HG02571 (cell line): Measurements from ENCODE around the gene OGT.
"Not testable (repeated sequence)": the region's sequence is repeated elsewhere in the genome, so short reads cannot be mapped to it uniquely, and the experiment has no call there.

Source experiments
- ATAC-seq: cut with Tn5 transposase; IDR thresholded peaks from one replicate; pipeline ENCODE4 v1.9.1; 2021; ENCODE audit warnings: mild to moderate bottlenecking, moderate library complexity; ENCODE audit not compliant: unreplicated experiment

The OGT gene

DNA sequence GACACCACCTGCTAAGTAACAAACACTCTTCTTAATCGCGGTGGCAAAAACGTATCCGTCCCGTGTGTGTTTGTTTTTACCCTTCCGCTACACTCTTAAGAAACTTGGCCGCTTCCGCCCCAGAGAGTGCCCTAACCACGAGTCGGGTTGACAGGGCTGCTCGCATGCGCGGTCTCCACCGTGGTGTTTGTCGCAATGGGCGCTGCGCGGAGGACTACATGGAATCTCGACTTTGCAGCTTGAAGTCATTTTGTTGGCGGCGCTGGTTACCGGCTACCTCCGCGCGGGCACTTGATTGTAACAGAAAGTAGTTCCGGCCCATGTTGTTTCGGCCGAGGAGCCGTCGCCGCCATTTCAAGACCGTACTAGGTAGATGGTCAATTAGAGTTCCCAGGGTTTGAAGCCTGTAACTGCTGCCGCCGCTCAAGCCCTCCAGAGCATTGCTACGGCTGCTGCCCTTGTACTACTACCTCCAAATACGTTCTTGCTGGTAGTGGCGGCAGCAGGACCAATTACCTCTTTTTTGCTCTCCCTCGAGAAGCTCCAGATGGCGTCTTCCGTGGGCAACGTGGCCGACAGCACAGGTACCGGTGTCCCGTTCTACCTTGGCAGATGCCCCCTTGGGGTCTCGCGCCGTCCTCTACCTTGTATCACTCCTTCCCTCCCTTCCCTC, at the start of gene OGT:
TSS of gene OGT (plus strand) at position 352 of the 673 bp plus-strand sequence. CDS start at position 548, 196 bp downstream.
- ATAC-seq: peak; percentile 69

DNA sequence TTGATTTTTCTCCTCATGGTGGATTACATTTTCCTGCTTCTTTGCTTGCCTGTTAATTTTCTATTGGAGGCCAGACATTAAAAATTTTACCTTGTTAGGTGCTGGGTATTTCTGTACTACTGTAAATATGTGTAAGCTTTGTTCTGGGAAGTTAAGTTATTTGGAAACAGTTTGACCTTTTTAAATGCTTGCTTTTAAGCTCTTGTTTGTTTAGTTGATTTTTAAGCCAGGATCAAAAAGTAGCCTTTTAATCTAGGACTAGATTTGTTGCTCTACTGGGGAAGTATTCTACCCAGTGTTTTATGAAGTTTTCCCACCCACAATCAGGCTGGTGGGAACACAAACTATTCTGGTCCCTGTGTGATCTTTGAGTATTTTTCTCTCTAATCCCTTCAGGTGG, 45.1 kb upstream of the OGT start:
- no peak for ATAC-seq

DNA sequence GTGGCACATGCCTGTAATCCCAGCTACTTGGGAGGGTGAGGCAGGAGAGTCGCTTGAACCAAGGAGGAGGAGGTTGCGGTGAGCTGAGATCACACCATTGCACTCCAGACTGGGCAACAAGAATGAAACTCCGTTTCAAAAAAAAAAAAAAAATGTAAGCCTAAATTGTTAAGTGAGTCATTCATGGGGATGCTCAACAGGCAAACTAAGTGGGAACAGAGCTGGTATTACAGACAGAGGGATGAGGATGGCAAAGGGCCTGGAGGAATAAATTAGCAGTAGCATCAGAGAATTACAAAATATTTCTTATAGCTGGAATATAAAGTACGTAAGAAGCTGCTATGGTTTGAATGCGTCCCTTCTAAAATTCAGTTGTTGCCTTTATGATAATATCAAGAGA, 43.4 kb upstream of the OGT start:
- no peak for ATAC-seq

DNA sequence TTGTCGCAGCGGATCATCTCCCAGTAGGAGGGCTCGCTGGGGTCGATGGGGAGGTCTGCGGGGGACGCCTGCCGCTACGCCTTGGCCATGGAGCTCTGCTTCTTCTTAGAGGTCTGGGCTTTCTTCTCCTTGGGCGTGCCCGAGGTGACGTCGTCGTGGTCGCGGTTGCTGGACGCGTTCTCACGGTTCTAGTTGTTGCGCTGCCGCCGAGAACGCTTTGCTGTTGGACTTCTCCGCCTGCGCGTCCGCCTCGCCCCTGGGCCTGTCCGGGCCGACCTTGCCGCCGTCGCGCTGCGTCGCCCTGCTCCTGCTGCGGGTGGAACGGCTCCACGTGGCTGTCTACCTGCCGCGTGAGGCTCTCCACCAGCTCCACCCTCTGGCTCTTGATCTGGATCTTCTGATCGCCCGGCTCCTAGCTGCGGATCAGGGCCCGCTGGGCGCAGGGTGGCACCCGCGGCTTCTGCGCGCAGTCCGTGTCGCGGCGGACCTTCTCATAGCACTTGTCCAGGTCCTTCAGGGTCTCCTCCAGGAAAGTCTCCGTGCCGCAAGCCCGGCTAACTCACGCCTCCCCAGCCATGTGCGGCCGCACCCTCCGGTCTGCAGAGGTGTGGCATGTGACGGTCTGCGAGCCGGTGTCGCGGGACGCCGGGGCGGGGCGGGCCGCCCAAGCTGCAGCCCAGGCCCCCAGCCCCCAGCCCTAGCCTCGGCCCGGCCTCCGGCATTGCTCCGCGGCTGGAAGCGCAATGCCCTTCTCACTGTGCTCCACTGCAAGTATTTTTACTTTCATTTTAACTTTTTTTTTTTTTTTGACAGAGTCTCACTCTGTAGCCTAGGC, 40.5 kb upstream of the OGT start:
- ATAC-seq: no peak

DNA sequence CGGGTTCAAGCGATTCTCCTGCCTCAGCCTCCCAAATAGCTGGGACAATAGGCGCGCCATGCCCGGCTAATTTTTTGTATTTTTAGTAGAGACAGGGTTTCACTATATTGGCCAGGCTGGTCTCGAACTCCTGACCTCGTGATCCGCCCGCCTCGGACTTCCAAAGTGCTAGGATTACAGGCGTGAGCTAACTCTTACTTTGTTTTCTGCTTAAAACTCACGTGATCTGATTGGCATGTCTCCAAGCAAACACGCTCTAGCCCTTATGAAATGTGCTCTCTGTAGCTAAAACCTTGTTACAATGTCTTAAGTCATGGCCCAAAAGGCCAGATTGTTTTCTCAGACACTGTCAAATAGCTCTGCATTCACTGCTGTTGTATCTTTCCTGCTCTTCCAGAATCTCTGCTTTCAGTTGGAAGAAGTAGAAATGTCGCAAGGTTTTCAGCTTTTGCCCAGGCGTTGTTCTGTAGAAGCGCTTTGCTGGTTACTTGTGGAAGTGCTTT, 39.7 kb upstream of the OGT start:
- ATAC-seq: no peak

DNA sequence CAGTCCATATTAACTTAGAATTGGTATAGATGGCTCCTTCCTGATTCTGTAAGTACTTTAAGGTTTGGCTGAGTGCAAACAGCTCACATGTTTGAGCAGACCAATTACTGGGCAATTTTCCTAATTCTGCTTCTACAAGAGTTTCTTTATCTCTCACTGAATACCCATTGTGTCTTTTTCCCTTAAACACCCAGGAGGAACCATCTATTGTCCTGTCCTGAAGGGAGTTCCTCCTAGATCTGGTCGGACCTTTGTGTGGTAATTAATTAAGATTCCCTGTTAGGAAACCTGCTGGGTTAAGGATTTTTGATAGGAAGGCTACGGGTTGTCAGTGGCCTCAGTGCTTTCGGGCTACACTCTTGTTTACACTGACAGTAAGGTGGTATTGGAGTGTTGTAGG, 36.9 kb upstream of the OGT start:
- not testable (repeated sequence) for ATAC-seq

DNA sequence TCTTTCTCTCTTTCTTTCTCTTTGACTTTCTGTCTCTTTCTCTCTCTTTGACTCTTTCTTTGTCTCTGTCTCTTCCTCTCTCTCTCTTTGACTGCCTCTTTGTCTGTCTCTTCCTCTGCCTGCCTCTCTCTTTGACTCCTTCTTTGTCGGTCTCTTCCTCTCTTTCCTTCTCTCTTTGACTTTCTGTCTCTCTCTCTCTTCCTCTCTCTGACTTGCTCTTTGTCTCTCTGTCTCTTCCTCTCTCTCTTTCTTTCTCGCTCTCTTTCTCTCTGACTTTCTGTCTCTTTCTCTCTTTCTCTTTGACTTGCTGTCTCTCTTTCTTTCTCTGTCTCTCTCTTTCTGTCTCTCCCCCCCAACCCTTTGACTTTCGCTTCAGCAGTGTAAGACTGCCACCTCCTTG, 36.4 kb upstream of the OGT start:
- no peak for ATAC-seq

DNA sequence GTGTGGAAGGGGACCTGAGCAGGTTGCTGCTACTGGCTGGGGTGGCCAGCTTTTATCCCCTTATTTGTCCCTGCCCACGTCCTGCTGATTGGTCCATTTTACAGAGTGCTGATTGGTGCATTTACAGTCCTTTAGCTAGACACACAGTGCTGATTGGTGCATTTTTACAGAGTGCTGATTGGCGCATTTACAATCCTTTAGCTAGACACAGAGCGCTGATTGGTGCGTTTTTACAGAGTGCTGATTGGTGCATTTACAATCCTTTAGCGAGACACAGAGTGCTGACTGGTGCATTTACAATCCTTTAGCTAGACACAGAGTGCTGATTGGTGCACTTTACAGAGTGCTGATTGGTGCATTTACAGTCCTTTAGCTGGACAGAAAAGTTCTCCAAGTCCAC, 30.8 kb upstream of the OGT start:
- ATAC-seq: not testable (repeated sequence)

DNA sequence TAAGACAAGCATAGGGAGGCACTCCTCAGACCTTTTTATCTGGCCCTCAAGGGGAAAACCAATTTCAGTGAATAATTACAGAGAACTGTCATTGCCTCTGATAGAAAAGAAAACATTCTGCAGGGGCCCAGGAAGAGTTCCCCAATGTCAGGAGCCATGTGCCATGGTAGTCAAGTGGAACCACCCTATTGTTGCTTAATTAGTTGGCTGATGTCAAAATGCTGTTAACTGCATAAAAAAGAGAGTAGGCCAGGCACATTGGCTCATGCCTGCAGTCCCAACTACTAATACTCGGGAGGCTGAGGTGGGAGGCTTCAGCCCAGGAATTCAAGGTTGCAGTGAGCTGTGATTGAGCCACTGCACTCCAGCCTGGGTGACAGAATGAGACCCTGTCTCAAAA, 28.6 kb upstream of the OGT start:
- no peak for ATAC-seq

DNA sequence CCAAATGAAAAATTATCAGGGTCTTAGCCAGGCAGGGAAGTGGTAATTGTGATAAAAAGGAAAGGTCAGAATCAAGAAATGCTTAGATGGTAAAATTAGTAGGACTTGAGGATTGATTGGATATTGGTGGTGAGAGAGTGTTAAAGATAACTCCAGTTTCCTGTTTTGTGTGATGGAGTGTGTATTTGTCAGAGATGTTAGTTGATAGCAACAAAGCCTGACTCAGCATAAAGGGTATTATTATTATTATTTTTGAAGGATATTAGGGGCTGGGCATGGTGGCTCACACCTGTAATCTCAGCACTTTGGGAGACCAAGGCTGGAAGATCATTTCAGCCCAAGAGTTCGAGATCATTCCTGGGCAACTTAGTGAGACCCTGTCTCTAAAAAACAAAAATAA, 23.6 kb upstream of the OGT start:
- no peak for ATAC-seq

DNA sequence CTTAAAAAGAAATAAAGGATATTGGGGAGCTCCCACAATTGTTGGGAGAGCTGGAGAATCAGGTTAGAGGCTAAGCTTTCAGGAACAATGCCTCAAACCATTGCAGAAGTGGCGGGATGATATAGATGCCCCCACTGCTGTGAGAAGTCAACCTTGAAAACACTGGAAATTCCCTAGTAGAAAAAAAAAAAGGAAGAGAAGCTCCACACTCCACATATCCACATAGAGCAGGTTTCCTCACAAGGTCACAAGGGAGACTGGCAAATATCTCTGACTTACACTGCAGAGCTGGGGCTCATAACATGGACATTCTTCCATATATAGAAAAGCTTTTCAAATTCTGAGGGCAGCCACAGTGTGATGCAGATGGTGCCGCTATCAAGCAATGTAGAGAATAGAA, 22.7 kb upstream of the OGT start:
- no peak for ATAC-seq

DNA sequence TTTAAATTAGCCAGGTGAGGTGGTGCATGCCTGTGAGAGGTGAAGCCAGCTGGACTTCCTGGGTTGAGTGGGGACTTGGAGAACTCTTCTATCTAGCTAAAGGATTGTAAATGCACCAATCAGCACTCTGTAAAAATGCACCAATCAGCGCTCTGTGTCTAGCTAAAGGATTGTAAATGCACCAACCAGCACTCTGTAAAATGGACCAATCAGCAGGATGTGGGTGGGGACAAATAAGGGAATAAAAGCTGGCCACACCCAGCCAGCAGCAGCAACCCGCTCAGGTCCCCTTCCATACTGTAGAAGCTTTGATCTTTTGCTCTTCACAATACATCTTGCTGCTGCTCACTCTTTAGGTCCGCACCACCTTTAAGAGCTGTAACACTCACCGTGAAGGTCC, 19.2 kb upstream of the OGT start:
- not testable (repeated sequence) for ATAC-seq

DNA sequence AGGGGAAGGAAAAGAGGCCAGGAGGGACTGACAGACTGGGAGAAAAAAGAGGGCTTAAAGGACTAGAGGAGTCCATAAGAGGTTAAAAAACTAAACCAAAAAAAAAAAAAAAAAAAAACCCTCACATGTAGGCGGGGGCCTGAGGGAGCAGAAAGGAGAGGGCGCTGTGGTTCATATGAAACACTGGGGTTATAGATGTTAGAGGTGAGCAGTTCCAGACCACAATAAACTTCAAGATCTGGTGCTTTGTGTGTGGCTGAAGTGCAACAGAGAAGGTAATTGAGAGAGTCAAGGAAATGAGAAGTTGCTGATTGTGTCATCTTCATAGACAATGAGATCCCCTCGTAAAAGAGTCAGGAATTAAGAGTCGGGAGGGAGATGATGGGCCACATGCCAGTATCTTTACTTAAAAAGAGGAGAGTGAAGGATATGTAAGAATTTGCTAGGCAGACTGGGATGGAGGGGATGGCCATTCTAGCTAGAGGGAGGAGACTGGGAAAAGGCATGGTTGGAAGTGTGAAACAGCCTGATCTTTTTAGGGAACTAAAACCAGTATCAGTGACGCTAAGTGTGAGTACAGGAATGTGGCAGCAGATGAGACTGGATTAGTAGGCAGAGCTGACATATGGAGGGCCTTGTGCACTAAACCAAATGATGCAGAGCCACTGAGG, 18.4 kb upstream of the OGT start:
- ATAC-seq: peak; percentile 71

DNA sequence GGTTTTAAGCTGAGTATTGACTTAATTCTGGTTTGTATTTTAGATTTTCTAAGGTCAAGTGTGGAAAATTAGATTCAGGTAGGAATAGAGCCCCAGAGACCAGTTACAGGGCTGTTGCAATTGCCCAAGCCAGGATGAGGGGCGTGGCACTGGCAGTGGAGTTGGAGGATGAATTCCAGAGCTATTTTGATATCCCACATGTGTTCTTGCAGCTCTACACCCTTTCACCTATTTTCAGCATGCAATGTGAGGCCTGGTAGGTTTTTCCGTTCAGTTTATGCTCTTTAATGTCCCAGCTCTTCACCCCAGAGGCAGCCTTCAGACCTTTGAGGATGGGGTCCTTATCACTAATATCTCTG, 17.9 kb upstream of the OGT start:
- ATAC-seq: no peak

DNA sequence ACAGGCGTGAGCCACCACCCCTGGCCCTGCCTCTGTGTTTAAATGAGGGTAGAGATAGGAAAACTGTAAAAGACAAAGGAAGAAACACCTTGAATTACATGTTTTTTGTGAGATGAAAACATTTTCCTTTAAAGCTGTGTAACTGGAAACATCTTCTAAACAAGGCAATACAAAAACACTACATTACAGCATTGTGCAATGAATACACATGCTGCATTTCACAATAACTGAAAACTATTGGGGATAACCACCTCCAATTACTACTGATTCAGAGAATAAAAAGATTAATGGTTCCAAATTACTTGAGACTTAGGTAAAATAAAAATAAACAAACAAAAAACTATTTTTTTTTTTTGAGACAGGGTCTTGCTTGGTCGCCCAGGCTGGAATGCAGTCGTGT, 7.6 kb upstream of the OGT start:
- no peak for ATAC-seq

DNA sequence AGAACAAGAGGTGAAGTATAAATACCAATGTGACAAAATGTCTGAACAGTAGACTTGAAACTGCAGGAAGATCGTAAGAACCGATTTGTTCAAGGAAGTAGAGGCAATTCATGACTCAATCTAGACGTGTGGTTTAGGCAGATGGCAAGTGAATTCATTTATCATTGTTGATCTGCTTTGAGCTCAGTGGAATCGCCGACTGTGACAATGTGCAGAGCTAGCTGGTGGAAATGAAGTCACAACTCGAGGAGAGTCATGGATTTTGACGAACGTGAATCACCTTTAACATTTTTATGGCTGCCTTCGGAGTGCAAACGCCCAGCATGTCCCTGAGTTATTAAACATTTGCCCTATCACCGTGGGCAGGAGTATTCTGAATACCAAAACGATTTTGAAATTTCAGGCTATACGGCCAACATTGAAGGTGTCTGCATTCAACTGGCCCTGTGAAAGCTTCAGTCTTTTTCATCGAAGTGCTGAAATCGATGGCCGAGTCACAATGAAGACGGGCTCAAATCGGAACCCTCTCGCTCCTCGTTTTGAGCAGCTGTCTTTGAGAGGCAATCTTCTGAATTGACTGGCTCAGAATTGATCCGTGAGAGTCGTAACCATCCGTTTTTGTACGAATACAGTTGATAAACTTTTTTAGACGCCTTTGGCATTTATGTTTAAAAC, 689 bp upstream of the OGT start:
- ATAC-seq: no peak

DNA sequence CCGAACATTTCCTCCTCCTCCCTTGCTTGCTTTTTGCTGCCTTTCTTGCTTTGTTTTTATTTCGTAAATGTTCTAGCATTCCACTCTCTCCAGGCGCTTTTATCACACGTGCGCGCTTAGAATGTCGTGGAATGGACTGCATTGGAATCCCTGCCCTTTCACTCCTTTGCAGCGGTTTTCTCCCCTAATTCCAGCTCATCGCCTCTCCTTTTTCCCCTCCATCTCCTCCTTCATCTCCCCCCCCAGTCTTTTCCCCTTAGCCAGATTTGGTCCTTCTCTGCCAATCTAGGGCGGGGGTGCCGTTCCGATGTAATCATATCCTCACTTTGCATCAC, 579 bp downstream of the OGT start:
- no peak for ATAC-seq

DNA sequence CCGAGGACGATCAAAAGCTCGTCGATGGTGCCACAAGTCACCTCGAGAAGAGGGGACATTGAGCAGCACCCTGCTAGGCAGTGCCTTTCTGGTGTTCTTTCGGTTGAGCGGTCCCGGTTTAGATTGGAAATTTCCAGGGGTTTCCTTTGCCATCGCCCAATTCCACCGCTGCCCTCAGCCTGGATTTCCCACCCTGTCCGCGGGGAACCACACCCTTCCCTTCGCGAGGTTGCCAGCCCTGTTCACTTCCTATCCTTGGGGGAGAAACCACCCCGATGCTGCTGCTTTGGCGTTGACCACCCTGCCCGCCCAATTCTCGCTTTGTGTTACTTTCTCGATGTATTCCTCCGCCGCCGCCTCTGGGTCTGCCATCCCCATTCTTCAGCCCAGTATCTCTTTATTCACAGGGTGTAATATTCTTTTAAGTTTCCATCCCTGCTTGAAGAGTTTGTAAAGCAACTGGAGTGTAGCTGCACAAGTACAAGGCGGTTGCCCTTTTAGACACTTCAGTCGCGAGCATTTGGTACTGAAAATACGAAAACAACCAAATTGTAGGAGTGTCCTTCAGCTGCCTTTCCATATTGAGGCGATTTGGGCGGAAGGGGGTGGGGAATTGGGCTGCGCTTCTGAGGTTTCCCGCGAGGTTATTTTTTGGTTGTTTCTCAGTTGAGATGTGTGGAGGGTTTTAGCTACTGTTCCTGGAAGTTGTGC, 1.1 kb downstream of the OGT start:
- no peak for ATAC-seq

DNA sequence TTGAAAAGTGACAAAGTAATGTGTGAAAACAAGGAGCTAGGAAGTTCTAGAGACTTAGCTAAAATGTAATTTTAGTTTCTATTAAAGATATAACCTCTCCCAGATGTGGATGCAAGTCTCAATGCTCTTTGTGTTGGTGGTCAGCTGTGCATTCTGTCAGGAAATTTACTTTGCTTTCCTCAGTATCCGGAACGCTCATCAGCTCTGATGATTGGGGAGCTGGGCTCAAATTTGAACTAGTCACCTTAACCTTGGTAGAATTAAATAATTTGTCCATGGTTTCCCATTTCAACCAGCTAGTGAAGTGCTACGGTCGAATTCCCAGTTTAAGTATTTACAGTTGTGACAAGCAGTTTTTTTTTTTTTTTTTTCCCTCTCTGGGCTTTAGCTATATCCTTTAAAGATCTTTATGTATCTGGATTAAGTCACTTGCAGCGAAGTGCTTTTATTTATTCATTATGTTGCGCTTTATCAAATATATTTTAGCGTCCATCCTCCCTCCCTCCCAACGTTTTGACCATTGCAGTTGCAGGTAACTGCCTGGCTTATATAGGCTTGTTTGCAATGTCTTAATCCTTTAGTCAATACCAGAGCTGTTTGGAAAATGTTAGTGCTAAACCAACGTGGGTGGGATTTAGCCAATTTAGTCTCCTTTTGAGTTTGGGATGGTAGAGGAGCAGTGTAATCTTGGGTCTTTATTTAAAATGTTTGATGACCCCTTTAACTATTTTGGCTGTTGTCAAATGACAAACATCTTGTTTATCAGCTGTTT, 2.1 kb downstream of the OGT start:
- ATAC-seq: no peak

DNA sequence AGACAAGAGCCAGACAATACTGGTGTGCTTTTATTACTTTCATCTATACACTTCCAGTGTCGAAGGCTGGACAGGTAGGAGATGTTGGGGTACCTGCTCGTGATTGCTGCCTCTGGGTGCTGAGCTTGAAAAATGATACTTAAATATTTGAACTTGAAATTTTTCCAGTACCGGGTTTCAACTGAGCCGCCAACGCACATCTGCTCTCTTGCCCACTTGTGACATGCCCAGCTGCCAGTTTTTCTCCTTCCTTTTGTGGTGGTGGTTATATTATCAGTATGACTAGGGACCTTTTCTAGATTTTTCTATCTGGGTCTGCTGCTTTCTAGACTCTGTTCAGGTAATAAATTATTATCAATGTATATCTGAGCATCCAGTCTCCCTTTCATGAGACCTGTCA, 3.4 kb downstream of the OGT start:
- ATAC-seq: no peak
